HepG2 (cell line): ENCODE measurements around the gene COLGALT1. TPM values are rescaled to one million over a fixed set of nuclear protein-coding genes. Genes with fewer than 3 reads are reported as not detected.

Experiments used
- CHD2 ChIP-seq: IDR thresholded peaks from 2 replicates; pipeline ENCODE4 v1.6.1; 2011; ENCODE audit warnings: low read depth, low read length, improper control_type of control experiment
- FOXK1 ChIP-seq: sonication (generic); formaldehyde crosslinking; IDR thresholded peaks from 2 replicates; pipeline ENCODE4 v1.4.0; 2020; ENCODE audit warnings: low read depth, missing genetic modification reagents, borderline replicate concordance
- HES4 ChIP-seq: sonication (generic); formaldehyde crosslinking; IDR thresholded peaks from 2 replicates; pipeline ENCODE4 v1.9.0; 2021; ENCODE audit warnings: mild to moderate bottlenecking, missing genetic modification reagents, borderline replicate concordance
- KAT2B ChIP-seq: fragments of 150-350 bp; IDR thresholded peaks from 2 replicates; pipeline ENCODE4 v1.6.1; 2014; ENCODE audit warnings: low read depth, low read length, borderline replicate concordance
- LCORL ChIP-seq, 2 experiments: fragments of 450-650 bp in 1 of 2; sonication (generic) in 1 of 2; formaldehyde crosslinking in 1 of 2; IDR thresholded peaks; 2 replicates each; pipeline versions ENCODE4 v1.5.0 to v1.6.1; 2017 to 2020; ENCODE audit warnings: antibody characterized with exemption in 1 of 2, missing genetic modification reagents in 1 of 2
- NR2F2 ChIP-seq: IDR thresholded peaks from 2 replicates; pipeline ENCODE4 v1.6.1; 2012; ENCODE audit warnings: low read depth, inconsistent platforms, borderline replicate concordance
- PHB2 ChIP-seq: fragments of 450-650 bp; IDR thresholded peaks from 2 replicates; pipeline ENCODE4 v1.6.1; 2018; ENCODE audit not compliant: partially characterized antibody
- SKIL ChIP-seq: sonication (generic); formaldehyde crosslinking; IDR thresholded peaks from 2 replicates; pipeline ENCODE4 v1.8.0; 2022; ENCODE audit warnings: missing genetic modification reagents, mild to moderate bottlenecking, moderate library complexity, borderline replicate concordance
- TBX2 ChIP-seq: sonication (generic); formaldehyde crosslinking; IDR thresholded peaks from 2 replicates; pipeline ENCODE4 v1.5.0; 2020; ENCODE audit warnings: missing genetic modification reagents, mild to moderate bottlenecking, borderline replicate concordance
- WIZ ChIP-seq: sonication (generic); formaldehyde crosslinking; IDR thresholded peaks from 2 replicates; pipeline ENCODE4 v1.5.1; 2020; ENCODE audit warnings: mild to moderate bottlenecking, missing genetic modification reagents
- ZNF12 ChIP-seq: sonication (generic); formaldehyde crosslinking; IDR thresholded peaks from 2 replicates; pipeline ENCODE4 v1.5.0; 2020; ENCODE audit warnings: missing genetic modification reagents
- ZNF484 ChIP-seq: sonication (generic); formaldehyde crosslinking; IDR thresholded peaks from 2 replicates; pipeline ENCODE4 v1.5.1; 2020; ENCODE audit warnings: mild to moderate bottlenecking, low read depth, missing genetic modification reagents, borderline replicate concordance
- ZNF790 ChIP-seq: sonication (generic); formaldehyde crosslinking; IDR thresholded peaks from 2 replicates; pipeline ENCODE4 v1.8.0; 2022; ENCODE audit warnings: missing genetic modification reagents, mild to moderate bottlenecking, borderline replicate concordance
- polyA plus RNA-seq, 8 experiments: library from polyadenylated mRNA; depleted of rRNA in 3 of 8; stranded (reverse) in 7 of 8; unstranded in 1 of 8; fragments of >200 nt; fragmentation: Illumina TruSeq in 4 of 8; extraction: Trizol in 4 of 8; gene quantifications; 2 replicates each; pipeline versions ENCODE4 v1.2.1 to v1.2.3, GENCODE V29; 2011 to 2016; ENCODE audit warnings: low read depth in 4 of 8, missing spikeins in 1 of 8, mixed read lengths in 1 of 8; ENCODE audit not compliant: insufficient read depth in 1 of 8
- total RNA-seq, 5 experiments: library from RNA; depleted of rRNA; stranded (reverse); fragments of >200 nt; fragmentation: Illumina TruSeq; extraction: Trizol; gene quantifications; 2 replicates each; pipeline ENCODE4 v1.2.3, GENCODE V29; 2016; ENCODE audit warnings: low read depth in 1 of 5
- TF ChIP-seq, protein P1 (sequence below): sonication (generic); formaldehyde crosslinking; IDR thresholded peaks from 2 replicates; pipeline ENCODE4 v1.4.0; 2020; ENCODE audit warnings: missing genetic modification reagents, borderline replicate concordance
- TF ChIP-seq, protein P2 (sequence below): sonication (generic); formaldehyde crosslinking; IDR thresholded peaks from 2 replicates; pipeline ENCODE4 v1.5.0; 2020; ENCODE audit warnings: missing genetic modification reagents, mild to moderate bottlenecking, borderline replicate concordance
- TF ChIP-seq, protein P3 (sequence below): sonication (generic); formaldehyde crosslinking; IDR thresholded peaks from 2 replicates; pipeline ENCODE4 v1.8.1; 2023; ENCODE audit warnings: mild to moderate bottlenecking, missing genetic modification reagents

Gene COLGALT1
- total and polyA plus RNA-seq, 2 of the 13 experiments (the other 11 are each of a cell fraction or from before 2014, with no cell fraction given), result 58.0 to 211 TPM

DNA sequence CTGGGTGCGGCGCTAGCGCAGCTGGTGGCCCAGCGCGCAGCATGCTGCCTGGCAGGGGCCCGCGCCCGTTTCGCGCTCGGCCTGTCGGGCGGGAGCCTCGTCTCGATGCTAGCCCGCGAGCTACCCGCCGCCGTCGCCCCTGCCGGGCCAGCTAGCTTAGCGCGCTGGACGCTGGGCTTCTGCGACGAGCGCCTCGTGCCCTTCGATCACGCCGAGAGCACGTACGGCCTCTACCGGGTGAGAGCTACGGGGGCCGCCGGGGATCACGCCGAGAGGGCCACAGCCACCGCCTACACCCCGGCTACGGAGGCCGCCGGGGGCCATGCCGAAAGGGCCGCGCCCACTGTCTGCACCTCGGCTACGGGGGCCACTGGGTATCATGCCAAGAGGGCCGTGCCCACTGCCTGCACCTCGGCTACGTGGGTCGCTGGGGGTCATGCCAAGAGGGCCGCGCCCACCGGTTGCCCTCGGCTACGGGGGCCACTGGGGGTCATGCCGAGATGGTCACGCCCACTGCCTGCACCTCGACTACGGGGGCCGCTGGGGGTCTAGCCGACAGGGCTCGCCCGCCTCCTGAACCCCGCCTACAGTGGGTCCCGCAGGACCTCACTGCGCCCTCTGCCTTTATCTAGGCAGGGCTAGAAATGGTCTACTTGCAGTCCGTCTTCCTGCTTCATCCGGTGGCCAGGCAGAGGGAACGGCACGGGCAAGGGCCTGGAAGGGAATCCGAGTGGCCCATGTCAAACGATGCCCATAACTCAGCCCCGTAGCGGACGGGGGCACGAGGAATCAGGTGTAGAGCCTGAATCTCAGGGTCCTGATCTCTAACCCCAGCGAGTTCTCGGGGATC is 43.5 kb upstream of the COLGALT1 start (continued):
- TF ChIP-seq CHD2, result no peak
- peak; percentile 98 for TF ChIP-seq HES4
- peak; percentile 92 for TF ChIP-seq TBX2 (CRISPR knock-in tag)
- TF ChIP-seq WIZ (CRISPR knock-in tag), result peak; percentile 82
- TF ChIP-seq, protein P1, sequence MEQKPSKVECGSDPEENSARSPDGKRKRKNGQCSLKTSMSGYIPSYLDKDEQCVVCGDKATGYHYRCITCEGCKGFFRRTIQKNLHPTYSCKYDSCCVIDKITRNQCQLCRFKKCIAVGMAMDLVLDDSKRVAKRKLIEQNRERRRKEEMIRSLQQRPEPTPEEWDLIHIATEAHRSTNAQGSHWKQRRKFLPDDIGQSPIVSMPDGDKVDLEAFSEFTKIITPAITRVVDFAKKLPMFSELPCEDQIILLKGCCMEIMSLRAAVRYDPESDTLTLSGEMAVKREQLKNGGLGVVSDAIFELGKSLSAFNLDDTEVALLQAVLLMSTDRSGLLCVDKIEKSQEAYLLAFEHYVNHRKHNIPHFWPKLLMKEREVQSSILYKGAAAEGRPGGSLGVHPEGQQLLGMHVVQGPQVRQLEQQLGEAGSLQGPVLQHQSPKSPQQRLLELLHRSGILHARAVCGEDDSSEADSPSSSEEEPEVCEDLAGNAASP (CRISPR knock-in tag), result peak; percentile 51
- no peak; the same call in 1 of the 2 replicates for TF ChIP-seq ZNF484 (CRISPR knock-in tag)
- peak; percentile 95 for TF ChIP-seq ZNF790 (CRISPR knock-in tag)
- peak; percentile 36; the same call in 1 of the 2 replicates for TF ChIP-seq NR2F2
- TF ChIP-seq LCORL (IDR thresholded peaks at IDR 0.05), result no peak
- peak; percentile 90 for TF ChIP-seq LCORL (CRISPR knock-in tag; IDR thresholded peaks at IDR 0.05)
- TF ChIP-seq KAT2B, result no peak
- no peak for TF ChIP-seq PHB2
- TF ChIP-seq FOXK1 (CRISPR knock-in tag), result peak; percentile 62; the same call in 1 of the 2 replicates
- TF ChIP-seq, protein P2, sequence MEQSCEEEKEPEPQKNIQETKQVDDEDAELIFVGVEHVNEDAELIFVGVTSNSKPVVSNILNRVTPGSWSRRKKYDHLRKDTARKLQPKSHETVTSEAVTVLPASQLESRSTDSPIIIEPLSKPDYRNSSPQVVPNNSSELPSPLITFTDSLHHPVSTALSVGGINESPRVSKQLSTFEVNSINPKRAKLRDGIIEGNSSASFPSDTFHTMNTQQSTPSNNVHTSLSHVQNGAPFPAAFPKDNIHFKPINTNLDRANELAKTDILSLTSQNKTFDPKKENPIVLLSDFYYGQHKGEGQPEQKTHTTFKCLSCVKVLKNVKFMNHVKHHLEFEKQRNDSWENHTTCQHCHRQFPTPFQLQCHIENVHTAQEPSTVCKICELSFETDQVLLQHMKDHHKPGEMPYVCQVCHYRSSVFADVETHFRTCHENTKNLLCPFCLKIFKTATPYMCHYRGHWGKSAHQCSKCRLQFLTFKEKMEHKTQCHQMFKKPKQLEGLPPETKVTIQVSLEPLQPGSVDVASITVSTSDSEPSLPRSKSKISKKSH (CRISPR knock-in tag), result peak; percentile 15; the same call in 1 of the 2 replicates
- TF ChIP-seq, protein P3, sequence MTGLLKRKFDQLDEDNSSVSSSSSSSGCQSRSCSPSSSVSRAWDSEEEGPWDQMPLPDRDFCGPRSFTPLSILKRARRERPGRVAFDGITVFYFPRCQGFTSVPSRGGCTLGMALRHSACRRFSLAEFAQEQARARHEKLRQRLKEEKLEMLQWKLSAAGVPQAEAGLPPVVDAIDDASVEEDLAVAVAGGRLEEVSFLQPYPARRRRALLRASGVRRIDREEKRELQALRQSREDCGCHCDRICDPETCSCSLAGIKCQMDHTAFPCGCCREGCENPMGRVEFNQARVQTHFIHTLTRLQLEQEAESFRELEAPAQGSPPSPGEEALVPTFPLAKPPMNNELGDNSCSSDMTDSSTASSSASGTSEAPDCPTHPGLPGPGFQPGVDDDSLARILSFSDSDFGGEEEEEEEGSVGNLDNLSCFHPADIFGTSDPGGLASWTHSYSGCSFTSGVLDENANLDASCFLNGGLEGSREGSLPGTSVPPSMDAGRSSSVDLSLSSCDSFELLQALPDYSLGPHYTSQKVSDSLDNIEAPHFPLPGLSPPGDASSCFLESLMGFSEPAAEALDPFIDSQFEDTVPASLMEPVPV, result peak; percentile 43
- TF ChIP-seq ZNF12 (CRISPR knock-in tag), result no peak; the same call in 1 of the 2 replicates
- TF ChIP-seq SKIL (CRISPR knock-in tag), result peak; percentile 72; the same call in 1 of the 2 replicates
